Measurements from ENCODE around the gene AKR1D1. TPM values are rescaled to one million over a fixed set of nuclear protein-coding genes. Genes with fewer than 3 reads are reported as not detected.
"Not testable (repeated sequence)": the region's sequence is repeated elsewhere in the genome, so short reads cannot be mapped to it uniquely, and the experiment has no call there.

Gene AKR1D1
- total RNA-seq, 4 donors from 2014 or later: 0.39 TPM; not detected in 3

GRCh38 chr7:138072726-138073125 lies 3.5 kb upstream of the AKR1D1 start:
- 78% methylated on average over 2 of the region's 2 CpGs for WGBS
- H3K9me3 ChIP-seq: no peaks in the 10 kb centered on the region

GRCh38 chr7:138074121-138074520 lies 2.1 kb upstream of the AKR1D1 start:
- WGBS: 94% methylated on average over 2 of the region's 2 CpGs
- no peaks in the 10 kb centered on the region for H3K4me1 ChIP-seq
- no peak overlapping the region for H3K4me3 ChIP-seq
- H3K9me3 ChIP-seq: no peaks in the 10 kb centered on the region
- no peak overlapping the region for H3K27ac ChIP-seq
- H3K36me3 ChIP-seq: no peaks in the 10 kb centered on the region
- no peaks in the 10 kb centered on the region for H3K27me3 ChIP-seq
- TF ChIP-seq POLR2AphosphoS5 (IDR thresholded peaks at IDR 0.05) (no peak), CTCF (IDR thresholded peaks at IDR 0.05) (no peak), POLR2A (IDR thresholded peaks at IDR 0.05) (no peak), EP300 (IDR thresholded peaks at IDR 0.05) (no peak)
- DNase-seq (ENCODE audit: low spot score in 2 of 2): no peak

More at GRCh38 chr7:138072726-138073125, 3.5 kb upstream of the AKR1D1 start:
- Histone ChIP-seq H3K36me3 (no peaks in the 10 kb centered on the region), H3K4me1 (no peaks in the 10 kb centered on the region), H3K27me3 (no peaks in the 10 kb centered on the region), H3K27ac (no peak overlapping the region), H3K4me3 (no peak overlapping the region)
- no peak for TF ChIP-seq EP300 (IDR thresholded peaks at IDR 0.05)
- no peak for TF ChIP-seq CTCF (IDR thresholded peaks at IDR 0.05)
- TF ChIP-seq POLR2A (IDR thresholded peaks at IDR 0.05): no peak
- TF ChIP-seq POLR2AphosphoS5 (IDR thresholded peaks at IDR 0.05): no peak
- no peak for DNase-seq (ENCODE audit: low spot score in 2 of 2)

- WGBS: 67% methylated on average over 1 of the region's 1 CpG
These were observed 1.7 kb upstream of the AKR1D1 start for GRCh38 chr7:138074540-138074939.

GRCh38 chr7:138075350-138075749 lies 909 bp upstream of the AKR1D1 start:
- no peaks in the 10 kb centered on the region for H3K9me3 ChIP-seq
- no peak overlapping the region for H3K4me3 ChIP-seq
- no peak overlapping the region for H3K27ac ChIP-seq
- TF ChIP-seq EP300 (IDR thresholded peaks at IDR 0.05): no peak
- no peak for TF ChIP-seq POLR2AphosphoS5 (IDR thresholded peaks at IDR 0.05)
- TF ChIP-seq POLR2A (IDR thresholded peaks at IDR 0.05): no peak
- no peak for TF ChIP-seq CTCF (IDR thresholded peaks at IDR 0.05)
- no peaks in the 10 kb centered on the region for H3K27me3 ChIP-seq
- H3K4me1 ChIP-seq: no peaks in the 10 kb centered on the region
- no peak for DNase-seq (ENCODE audit: low spot score in 2 of 2)
- no peaks in the 10 kb centered on the region for H3K36me3 ChIP-seq
- 80% methylated on average over 3 of the region's 3 CpGs for WGBS

More at GRCh38 chr7:138074540-138074939, 1.7 kb upstream of the AKR1D1 start:
- Histone ChIP-seq H3K9me3 (no peaks in the 10 kb centered on the region), H3K4me1 (no peaks in the 10 kb centered on the region), H3K27ac (no peak overlapping the region), H3K27me3 (no peaks in the 10 kb centered on the region), H3K4me3 (no peak overlapping the region), H3K36me3 (no peaks in the 10 kb centered on the region)
- TF ChIP-seq CTCF (IDR thresholded peaks at IDR 0.05): no peak
- TF ChIP-seq POLR2A (IDR thresholded peaks at IDR 0.05): no peak
- TF ChIP-seq EP300 (IDR thresholded peaks at IDR 0.05): no peak
- no peak for TF ChIP-seq POLR2AphosphoS5 (IDR thresholded peaks at IDR 0.05)
- DNase-seq (ENCODE audit: low spot score in 2 of 2): no peak

GRCh38 chr7:138075786-138076185 lies 473 bp upstream of the AKR1D1 start:
- not testable (repeated sequence) for DNase-seq (ENCODE audit: low spot score in 2 of 2); H3K36me3 ChIP-seq; H3K27me3 ChIP-seq; H3K9me3 ChIP-seq; H3K4me3 ChIP-seq; H3K4me1 ChIP-seq; H3K27ac ChIP-seq
- WGBS: 100% methylated on average over 1 of the region's 1 CpG

- no peaks in the 10 kb centered on the region for H3K4me1 ChIP-seq
- WGBS: 100% methylated on average over 2 of the region's 2 CpGs
- no peak for TF ChIP-seq POLR2A (IDR thresholded peaks at IDR 0.05)
- TF ChIP-seq EP300 (IDR thresholded peaks at IDR 0.05): no peak
- TF ChIP-seq POLR2AphosphoS5 (IDR thresholded peaks at IDR 0.05): no peak
- TF ChIP-seq CTCF (IDR thresholded peaks at IDR 0.05): no peak
- no peaks in the 10 kb centered on the region for H3K27me3 ChIP-seq
- H3K4me3 ChIP-seq: no peak overlapping the region
- no peaks in the 10 kb centered on the region for H3K9me3 ChIP-seq
- no peaks in the 10 kb centered on the region for H3K36me3 ChIP-seq
- H3K27ac ChIP-seq: no peak overlapping the region
- DNase-seq (ENCODE audit: low spot score in 2 of 2): no peak
These were observed 1.6 kb downstream of the AKR1D1 start for GRCh38 chr7:138077809-138078208.
